Myocyte (in vitro differentiated cells): ENCODE results near the gene SLC10A7. TPM values are rescaled to one million over a fixed set of nuclear protein-coding genes. Genes with fewer than 3 reads are reported as not detected.

Source experiments
- DNase-seq: peaks from one replicate; pipeline ENCODE4 v3.0.0-alpha.2; 2012; ENCODE audit warnings: low read depth
- total RNA-seq: library from RNA; depleted of rRNA; stranded (reverse); fragments of >200 nt; gene quantifications from 2 replicates; pipeline ENCODE4 v1.2.3, GENCODE V29; 2014

The SLC10A7 gene
- total RNA-seq, 1 donor from 2014 or later = 5.6 TPM

GRCh38 chr4:146315184-146315583 lies 206.6 kb downstream of the SLC10A7 start:
- DNase-seq = no peak

GRCh38 chr4:146311238-146311970 lies 210.3 kb downstream of the SLC10A7 start:
- DNase-seq = no peak

GRCh38 chr4:146310319-146311021 lies 211.3 kb downstream of the SLC10A7 start:
- no peak for DNase-seq

- no peak for DNase-seq
These were observed 212.8 kb downstream of the SLC10A7 start for GRCh38 chr4:146308951-146309350.

GRCh38 chr4:146302822-146303221 lies 218.9 kb downstream of the SLC10A7 start:
- DNase-seq = no peak

GRCh38 chr4:146299607-146300006 lies 222.1 kb downstream of the SLC10A7 start:
- no peak for DNase-seq

- DNase-seq = no peak
These were observed 227.0 kb downstream of the SLC10A7 start for GRCh38 chr4:146294776-146295175.

GRCh38 chr4:146292508-146292907 lies 229.2 kb downstream of the SLC10A7 start:
- DNase-seq = no peak

- DNase-seq = no peak
These were observed 230.4 kb downstream of the SLC10A7 start for GRCh38 chr4:146291313-146291712.

- no peak for DNase-seq
These were observed 233.5 kb downstream of the SLC10A7 start for GRCh38 chr4:146288193-146288592.

- no peak for DNase-seq
These were observed 236.7 kb downstream of the SLC10A7 start for GRCh38 chr4:146285037-146285436.

- no peak for DNase-seq
These were observed 237.7 kb downstream of the SLC10A7 start for GRCh38 chr4:146283758-146284651.

- no peak for DNase-seq
These were observed 239.1 kb downstream of the SLC10A7 start for GRCh38 chr4:146282657-146283056.

- DNase-seq = no peak
These were observed 242.8 kb downstream of the SLC10A7 start for GRCh38 chr4:146278986-146279385.

GRCh38 chr4:146275370-146275769 lies 246.4 kb downstream of the SLC10A7 start:
- DNase-seq = no peak

- DNase-seq = no peak
These were observed 247.0 kb downstream of the SLC10A7 start for GRCh38 chr4:146274774-146275173.

GRCh38 chr4:146273204-146273901 lies 248.4 kb downstream of the SLC10A7 start:
- no peak for DNase-seq

- DNase-seq = no peak
These were observed 250.3 kb downstream of the SLC10A7 start for GRCh38 chr4:146271466-146271865.

- no peak for DNase-seq
These were observed 252.5 kb downstream of the SLC10A7 start for GRCh38 chr4:146269228-146269653.

GRCh38 chr4:146267826-146268225 lies 253.9 kb downstream of the SLC10A7 start:
- no peak for DNase-seq

GRCh38 chr4:146265950-146266490 lies 255.7 kb downstream of the SLC10A7 start:
- no peak for DNase-seq
